Stomach (tissue), 9 donors: ENCODE results near the gene TMEM132C. TPM values are rescaled to one million over a fixed set of nuclear protein-coding genes. Genes with fewer than 3 reads are reported as not detected.

Source experiments
- DNase-seq, 2 donors: peaks; one replicate each; pipeline versions ENCODE4 v3.0.0 to v3.0.0-alpha.2; 2013 to 2019
- H3K27ac ChIP-seq, 5 donors: fragments of 200-600 bp in 4 of 5; sonication (generic) in 4 of 5; one replicate each; pipeline ENCODE4 v1.5.1; 2013 to 2019; ENCODE audit warnings: mild to moderate bottlenecking in 1 of 5, moderate library complexity in 1 of 5
- H3K27me3 ChIP-seq, 3 donors: fragments of 200-600 bp; sonication (generic); one replicate each; pipeline ENCODE4 v1.5.1; 2017 to 2019; ENCODE audit warnings: mixed run types in 1 of 3
- H3K36me3 ChIP-seq, 4 donors: fragments of 200-600 bp; sonication (generic); 1 replicate in 3 of 4; 2 replicates in 1 of 4; pipeline ENCODE4 v1.5.1; 2016 to 2019
- H3K4me1 ChIP-seq, 4 donors: fragments of 200-600 bp; sonication (generic); one replicate each; pipeline ENCODE4 v1.5.1; 2016 to 2019
- H3K4me3 ChIP-seq, 4 donors: fragments of 200-600 bp; sonication (generic) in 3 of 4; one replicate each; pipeline ENCODE4 v1.5.1; 2016 to 2019; ENCODE audit warnings: mild to moderate bottlenecking in 1 of 4
- H3K9me3 ChIP-seq, 4 donors: fragments of 200-600 bp; sonication (generic); one replicate each; pipeline ENCODE4 v1.5.1; 2016 to 2019
- EP300 ChIP-seq: sonication (generic); formaldehyde crosslinking; IDR thresholded peaks from one replicate; pipeline ENCODE4 v1.6.1; 2017; ENCODE audit warnings: antibody characterized with exemption
- POLR2A ChIP-seq, 4 donors: fragments of 450-650 bp; IDR thresholded peaks; one replicate each; pipeline ENCODE4 v1.6.1; 2016; ENCODE audit warnings: antibody characterized with exemption in 4 of 4, control low read depth in 2 of 4, mild to moderate bottlenecking in 1 of 4, moderate library complexity in 1 of 4
- POLR2AphosphoS5 ChIP-seq, 3 donors: sonication (generic); formaldehyde crosslinking; IDR thresholded peaks; one replicate each; pipeline ENCODE4 v1.6.1; 2016; ENCODE audit warnings: antibody characterized with exemption in 3 of 3
- WGBS, 5 donors: extraction: QIAGEN DNeasy Blood & Tissue Kit in 3 of 5; methylation state at CpG; one replicate each; pipeline versions ENCODE4 v1.1.5 to v1.1.7; 2013 to 2018; 5-methylcytosine and 5-hydroxymethylcytosine counted together
- intact Hi-C: fragments of 100-400 bp; cut with DNase I; formaldehyde crosslinking; loops from one replicate; pipeline ENCODE4 v1.15.1; 2023; ENCODE audit warnings: low total_unique reads
- polyA plus RNA-seq, 3 donors: library from polyadenylated mRNA; stranded (reverse); fragments of 200-250 nt; gene quantifications; one replicate each; pipeline ENCODE4 v1.2.3, GENCODE V29; 2013
- total RNA-seq, 5 donors: library from RNA; depleted of rRNA; stranded (reverse); fragments of >200 nt; gene quantifications; one replicate each; pipeline versions ENCODE4 v1.1.0 to v1.2.3, GENCODE V29; 2014 to 2016
- TF ChIP-seq, protein P1 (sequence below), 7 experiments: fragments of 450-650 bp in 4 of 7; fragments of 200-600 bp in 3 of 7; sonication (generic) in 3 of 7; IDR thresholded peaks; one replicate each; pipeline ENCODE4 v1.5.1; 2016 to 2019; ENCODE audit warnings: antibody characterized with exemption in 7 of 7, control low read depth in 2 of 7, mild to moderate bottlenecking in 1 of 7
- donor health status: healthy with polysubstance abuse.
- donor health status: Bipolar disorder and iron deficiency.
- donor health status: healthy.

Gene TMEM132C
- total and polyA plus RNA-seq, 8 donors: under 0.01 to 12.8 (median 0.94) TPM

DNA sequence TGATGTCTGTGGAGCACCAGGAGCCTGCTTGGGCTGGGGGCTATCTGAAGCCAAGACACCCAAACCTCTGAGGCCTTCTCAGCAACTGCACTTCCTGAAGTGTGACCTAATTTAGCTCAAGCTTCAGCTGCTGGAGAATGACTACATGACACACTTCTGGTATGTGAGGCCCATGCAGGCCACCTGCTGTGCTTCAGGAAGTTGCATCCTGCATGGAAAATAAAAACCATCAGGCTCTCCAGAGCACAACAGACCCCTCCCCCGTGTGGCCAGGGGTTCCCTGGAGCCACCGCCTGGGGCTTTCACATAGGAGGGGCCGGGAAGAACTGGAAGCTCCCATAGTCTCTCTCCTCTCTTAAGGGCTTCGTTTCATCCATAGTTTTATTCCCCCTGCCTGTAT, 339.1 kb downstream of the TMEM132C start:
- intact Hi-C loops: no loop called here
- no peak overlapping the region for H3K27ac ChIP-seq
- no peaks in the 10 kb centered on the region for H3K36me3 ChIP-seq
- TF ChIP-seq POLR2A (IDR thresholded peaks at IDR 0.05) (no peak), EP300 (no peak), POLR2AphosphoS5 (IDR thresholded peaks at IDR 0.05) (no peak)
- TF ChIP-seq, protein P1, sequence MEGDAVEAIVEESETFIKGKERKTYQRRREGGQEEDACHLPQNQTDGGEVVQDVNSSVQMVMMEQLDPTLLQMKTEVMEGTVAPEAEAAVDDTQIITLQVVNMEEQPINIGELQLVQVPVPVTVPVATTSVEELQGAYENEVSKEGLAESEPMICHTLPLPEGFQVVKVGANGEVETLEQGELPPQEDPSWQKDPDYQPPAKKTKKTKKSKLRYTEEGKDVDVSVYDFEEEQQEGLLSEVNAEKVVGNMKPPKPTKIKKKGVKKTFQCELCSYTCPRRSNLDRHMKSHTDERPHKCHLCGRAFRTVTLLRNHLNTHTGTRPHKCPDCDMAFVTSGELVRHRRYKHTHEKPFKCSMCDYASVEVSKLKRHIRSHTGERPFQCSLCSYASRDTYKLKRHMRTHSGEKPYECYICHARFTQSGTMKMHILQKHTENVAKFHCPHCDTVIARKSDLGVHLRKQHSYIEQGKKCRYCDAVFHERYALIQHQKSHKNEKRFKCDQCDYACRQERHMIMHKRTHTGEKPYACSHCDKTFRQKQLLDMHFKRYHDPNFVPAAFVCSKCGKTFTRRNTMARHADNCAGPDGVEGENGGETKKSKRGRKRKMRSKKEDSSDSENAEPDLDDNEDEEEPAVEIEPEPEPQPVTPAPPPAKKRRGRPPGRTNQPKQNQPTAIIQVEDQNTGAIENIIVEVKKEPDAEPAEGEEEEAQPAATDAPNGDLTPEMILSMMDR (IDR thresholded peaks at IDR 0.05): no peak
- no peaks in the 10 kb centered on the region for H3K4me1 ChIP-seq
- 44 to 60% (median 53%) methylated on average over 4 of the region's 4 CpGs for WGBS, 5 donors
- no peaks in the 10 kb centered on the region for H3K27me3 ChIP-seq
- no peaks in the 10 kb centered on the region for H3K9me3 ChIP-seq
- no peak for DNase-seq
- H3K4me3 ChIP-seq: no peak overlapping the region

DNA sequence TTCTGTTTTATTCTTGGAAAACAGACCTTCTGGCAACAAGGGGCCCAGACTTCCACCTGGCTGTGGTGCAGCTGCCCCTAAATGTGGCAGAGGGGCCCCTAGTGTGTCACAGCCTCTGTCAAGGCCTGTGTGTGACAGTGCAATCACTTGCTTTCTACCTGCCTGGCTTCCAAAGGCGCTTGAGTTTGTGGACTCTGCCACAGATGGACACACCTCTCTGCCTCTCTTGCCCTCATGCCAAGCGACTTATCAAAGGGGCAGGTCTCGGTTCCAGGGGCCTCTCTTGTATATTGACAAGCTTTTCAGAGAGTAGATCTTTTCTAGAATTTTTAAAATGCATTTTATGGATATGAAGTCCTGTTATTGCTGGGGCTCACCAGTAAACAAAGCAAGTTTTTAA, 339.6 kb downstream of the TMEM132C start:
- intact Hi-C loops: no loop called here
- H3K4me3 ChIP-seq: no peak overlapping the region
- no peaks in the 10 kb centered on the region for H3K4me1 ChIP-seq
- 35 to 68% (median 62%) methylated on average over 3 of the region's 3 CpGs for WGBS, 5 donors
- H3K9me3 ChIP-seq: no peaks in the 10 kb centered on the region
- no peaks in the 10 kb centered on the region for H3K36me3 ChIP-seq
- no peak overlapping the region for H3K27ac ChIP-seq
- no peak for TF ChIP-seq POLR2AphosphoS5 (IDR thresholded peaks at IDR 0.05)
- TF ChIP-seq EP300: no peak
- TF ChIP-seq POLR2A (IDR thresholded peaks at IDR 0.05): no peak
- TF ChIP-seq, protein P1 (IDR thresholded peaks at IDR 0.05): no peak
- DNase-seq: no peak
- H3K27me3 ChIP-seq: no peaks in the 10 kb centered on the region

DNA sequence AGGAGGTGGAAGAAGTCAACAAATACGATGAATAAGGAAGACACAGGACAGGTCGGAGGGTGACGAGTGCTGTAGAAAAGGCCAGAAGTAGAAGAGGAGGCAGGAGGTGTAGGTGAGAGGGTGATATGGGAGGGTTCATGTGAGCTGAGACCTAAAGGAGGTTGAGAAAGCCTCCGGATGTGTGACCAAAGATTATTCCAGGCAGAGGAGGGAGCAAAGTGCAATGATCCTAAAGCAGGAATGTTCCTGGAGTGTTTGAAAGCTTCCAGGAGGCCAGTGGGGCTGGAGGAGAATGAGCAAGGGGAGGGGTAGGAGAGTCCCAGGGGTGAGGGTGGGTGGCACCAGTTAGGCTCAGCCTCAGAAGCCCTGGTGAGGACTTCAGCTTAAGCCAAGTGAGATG, 340.0 kb downstream of the TMEM132C start:
- Histone ChIP-seq H3K27me3 (no peaks in the 10 kb centered on the region), H3K9me3 (no peaks in the 10 kb centered on the region), H3K4me1 (no peaks in the 10 kb centered on the region), H3K4me3 (no peak overlapping the region), H3K27ac (no peak overlapping the region), H3K36me3 (no peaks in the 10 kb centered on the region)
- no peak for TF ChIP-seq POLR2AphosphoS5 (IDR thresholded peaks at IDR 0.05)
- TF ChIP-seq POLR2A (IDR thresholded peaks at IDR 0.05): no peak
- TF ChIP-seq, protein P1 (IDR thresholded peaks at IDR 0.05): no peak
- no peak for TF ChIP-seq EP300
- no peak for DNase-seq
- intact Hi-C loops: no loop called here
- WGBS, 5 donors: 62 to 79% (median 71%) methylated on average over 4 of the region's 4 CpGs

DNA sequence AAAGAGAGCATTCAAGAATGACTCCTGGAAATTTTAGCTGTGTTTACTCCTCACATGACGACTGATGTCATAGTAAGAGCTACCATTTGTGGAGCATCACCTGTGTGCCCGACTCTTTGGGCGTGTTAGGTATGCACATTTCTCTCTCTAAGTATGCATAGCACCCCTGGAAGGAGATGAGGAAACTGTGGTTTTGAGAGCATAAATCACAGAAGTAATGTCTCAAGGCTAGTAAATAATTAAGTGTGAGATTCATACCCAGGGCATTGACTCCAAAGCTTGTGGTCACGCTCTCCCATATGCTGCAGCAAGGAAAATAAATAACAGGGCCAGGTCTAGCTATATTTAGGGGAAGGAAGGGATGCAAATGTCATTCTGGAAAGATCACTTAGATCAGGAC, 340.7 kb downstream of the TMEM132C start:
- DNase-seq: no peak
- WGBS, 5 donors: 71 to 85% (median 83%) methylated on average over 4 of the region's 4 CpGs
- intact Hi-C loops: no loop called here
- H3K27me3 ChIP-seq: no peaks in the 10 kb centered on the region
- no peaks in the 10 kb centered on the region for H3K36me3 ChIP-seq
- H3K4me3 ChIP-seq: no peak overlapping the region
- H3K4me1 ChIP-seq: no peaks in the 10 kb centered on the region
- H3K27ac ChIP-seq: no peak overlapping the region
- TF ChIP-seq POLR2A (IDR thresholded peaks at IDR 0.05) (no peak), EP300 (no peak), POLR2AphosphoS5 (IDR thresholded peaks at IDR 0.05) (no peak)
- TF ChIP-seq, protein P1 (IDR thresholded peaks at IDR 0.05): no peak
- H3K9me3 ChIP-seq: no peaks in the 10 kb centered on the region
